Body of pancreas (tissue), 4 donors: ENCODE data around the gene SGO1.

Experiments
- CTCF ChIP-seq, 7 experiments: fragments of 450-650 bp in 4 of 7; fragments of 200-600 bp in 3 of 7; sonication (generic) in 3 of 7; IDR thresholded peaks; one replicate each; pipeline ENCODE4 v1.5.1; 2016 to 2019; ENCODE audit warnings: antibody characterized with exemption in 7 of 7
- POLR2A ChIP-seq, 3 donors: fragments of 450-650 bp; IDR thresholded peaks; one replicate each; pipeline ENCODE4 v1.6.1; 2016; ENCODE audit warnings: antibody characterized with exemption in 3 of 3, mild to moderate bottlenecking in 2 of 3

GRCh38 chr3:20137647-20138046, 48.4 kb downstream of the SGO1 start:
- TF ChIP-seq POLR2A (IDR thresholded peaks at IDR 0.05): no peak
- TF ChIP-seq CTCF (IDR thresholded peaks at IDR 0.05): no peak
